ENCODE results near the gene GRB2.
"Not testable (repeated sequence)": the region's sequence is repeated elsewhere in the genome, so short reads cannot be mapped to it uniquely, and the experiment has no call there.

Gene GRB2

DNA sequence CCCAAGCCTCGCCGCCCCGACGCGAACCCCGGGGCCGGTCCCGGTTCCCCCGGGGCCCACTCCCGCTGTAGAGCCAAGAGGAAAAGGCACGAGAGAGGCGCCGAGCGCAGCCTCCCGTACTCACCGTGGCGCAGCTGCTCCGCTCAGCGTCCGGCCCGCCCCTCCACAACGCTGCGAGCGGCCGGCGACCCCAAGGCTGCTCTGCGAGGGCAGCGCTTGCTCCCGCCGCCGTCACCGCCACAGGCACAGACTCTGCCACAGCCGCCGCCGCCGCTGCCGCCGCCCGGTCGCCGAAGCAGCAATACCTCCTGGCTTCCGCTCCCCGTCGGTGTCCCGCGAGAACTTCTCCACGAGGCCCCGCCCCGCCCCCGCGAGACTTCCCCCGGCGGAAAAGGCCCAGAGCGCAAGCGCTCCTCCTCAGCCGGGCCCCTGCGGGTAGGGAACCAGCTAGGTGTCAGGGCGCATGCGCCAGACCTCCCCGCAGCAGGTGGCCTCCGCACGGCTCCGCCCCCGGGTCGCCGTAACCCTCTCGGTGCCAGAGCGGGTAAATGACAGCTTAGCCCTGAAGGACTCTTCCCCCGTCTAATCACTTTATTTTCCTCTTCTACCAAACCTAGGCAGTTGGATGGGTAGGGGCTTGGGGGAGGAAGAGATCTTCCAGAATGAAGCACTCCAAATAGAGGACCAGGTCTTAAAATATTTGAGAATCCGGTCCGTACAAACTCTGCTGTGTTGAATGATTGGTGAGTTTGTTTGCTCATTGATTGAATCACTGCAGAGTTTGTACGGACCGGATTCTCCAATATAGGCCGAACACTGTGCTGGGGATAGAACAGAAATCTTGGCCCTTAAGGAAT is at the start of gene GRB2:
GRB2 (minus strand) TSS at position 314 of the 857 bp plus-strand sequence. CDS start 12,050 bp downstream, outside the sequence.
- peak; percentile 90 for DNase-seq

DNA sequence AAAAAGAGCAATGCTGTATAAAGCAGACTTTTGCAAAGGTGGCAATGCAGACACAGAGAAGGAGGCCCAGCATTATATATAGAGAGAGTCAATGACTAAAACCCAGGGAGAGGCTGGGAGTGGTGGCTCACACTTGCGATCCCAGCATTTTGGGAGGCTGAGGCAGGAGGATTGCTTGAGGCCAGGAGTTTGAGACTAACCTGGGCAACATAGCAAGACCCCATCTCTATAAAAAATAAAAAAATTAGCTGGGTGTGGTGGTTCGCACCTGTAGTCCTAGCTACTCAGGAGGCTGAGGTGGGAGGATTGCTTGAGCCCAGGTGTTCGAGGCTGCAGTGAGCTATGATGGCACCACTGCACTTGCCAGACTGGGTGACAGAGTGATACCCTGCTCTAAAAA is 49.2 kb upstream of the GRB2 start:
- not testable (repeated sequence) for DNase-seq

DNA sequence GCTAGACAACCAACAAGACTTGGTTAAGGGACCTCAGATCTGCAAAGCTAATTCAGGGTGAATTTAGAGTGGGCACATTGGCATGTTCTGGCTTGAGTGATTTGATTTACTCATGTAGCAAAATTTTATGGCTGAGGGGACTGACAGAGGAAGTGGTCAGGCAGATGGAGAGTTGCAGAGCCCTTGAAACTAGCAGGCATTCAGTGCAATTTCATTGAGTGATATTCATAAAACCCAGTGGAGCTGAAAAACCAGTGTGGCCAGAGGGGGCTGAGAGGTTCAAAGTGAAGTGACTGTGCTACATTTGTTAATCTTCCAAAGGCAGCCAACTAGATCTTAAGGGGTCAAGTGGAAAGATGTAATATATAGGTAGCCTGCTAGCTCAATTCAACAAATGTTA is 48.7 kb upstream of the GRB2 start:
- DNase-seq = no peak

DNA sequence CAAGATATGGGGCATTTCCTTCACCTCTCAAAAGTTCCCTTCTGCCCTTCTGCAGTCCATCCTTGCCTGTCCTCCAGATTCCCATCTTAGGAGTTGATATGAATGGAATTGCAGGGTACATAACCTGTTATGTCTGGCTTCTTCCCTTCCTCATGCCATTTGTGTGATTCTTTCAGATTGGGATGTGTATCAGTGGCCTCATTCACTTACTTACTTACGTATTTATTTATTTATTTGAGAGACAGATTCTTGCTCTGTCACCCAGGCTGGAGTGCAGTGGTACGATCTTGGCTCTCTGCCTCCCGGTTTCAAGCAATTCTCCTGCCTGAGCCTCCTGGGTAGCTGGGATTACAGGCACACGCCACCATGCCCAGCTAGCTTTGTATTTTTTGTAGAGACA is 44.8 kb upstream of the GRB2 start:
- no peak for DNase-seq

DNA sequence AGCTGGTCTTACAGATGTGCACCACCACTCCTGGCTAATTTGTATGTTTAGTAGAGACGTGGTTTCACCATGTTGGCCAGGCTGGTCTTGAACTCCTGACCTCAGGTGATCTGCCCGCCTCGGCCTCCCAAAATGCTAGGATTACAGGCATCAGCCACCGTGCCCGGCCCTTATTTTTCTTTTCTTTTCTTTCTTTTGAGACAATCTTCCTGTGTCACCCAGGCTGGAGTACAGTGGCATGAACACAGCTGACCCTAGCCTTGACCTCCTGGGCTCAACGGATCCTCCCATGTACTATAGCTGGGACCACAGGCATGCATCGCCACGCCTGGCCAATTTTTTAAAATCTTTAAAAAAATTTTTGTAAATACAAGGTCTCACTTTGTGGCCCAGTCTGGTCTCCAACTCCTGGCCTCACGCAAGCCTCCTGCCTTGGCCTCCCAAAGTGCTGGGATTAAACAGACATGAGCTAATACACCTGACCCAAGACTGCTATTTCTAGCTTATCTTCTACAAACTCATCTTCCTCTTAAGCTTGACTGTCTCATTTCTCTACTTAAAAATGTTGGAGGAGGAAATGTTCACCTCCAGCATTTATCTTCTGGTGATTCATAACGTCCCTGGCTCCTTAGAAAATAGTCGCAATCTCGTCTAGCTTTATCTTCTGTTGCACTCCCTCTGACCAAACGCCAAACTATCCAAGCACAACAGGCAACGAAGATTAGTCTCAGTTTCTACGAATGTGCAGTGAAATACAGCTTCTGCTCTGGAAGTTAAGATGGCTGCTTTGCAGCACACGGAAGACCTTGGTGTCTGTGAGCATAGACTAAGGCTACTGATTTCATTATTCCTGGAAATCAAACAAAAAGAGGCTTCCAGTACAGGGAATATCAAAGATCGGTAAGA is 42.7 kb upstream of the GRB2 start:
- DNase-seq = no peak

DNA sequence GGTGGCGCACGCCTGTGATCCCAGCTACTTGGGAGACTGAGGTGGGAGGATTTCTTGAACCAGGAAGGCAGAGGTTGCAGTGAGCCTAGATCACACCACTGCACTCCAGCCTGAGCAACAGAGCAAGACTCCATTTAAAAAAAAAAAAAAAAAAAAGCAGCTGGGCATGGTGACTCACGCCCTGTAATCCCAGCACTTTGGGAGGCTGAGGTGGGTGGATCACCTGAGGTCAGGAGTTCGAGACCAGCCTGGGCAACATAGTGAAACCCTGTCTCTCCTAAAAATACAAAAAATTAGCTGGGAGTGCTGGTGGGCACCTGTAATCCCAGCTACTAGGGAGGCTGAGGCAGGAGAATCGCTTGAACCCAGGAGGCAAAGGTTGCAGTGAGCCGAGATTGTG is 40.4 kb upstream of the GRB2 start:
- DNase-seq = not testable (repeated sequence)

DNA sequence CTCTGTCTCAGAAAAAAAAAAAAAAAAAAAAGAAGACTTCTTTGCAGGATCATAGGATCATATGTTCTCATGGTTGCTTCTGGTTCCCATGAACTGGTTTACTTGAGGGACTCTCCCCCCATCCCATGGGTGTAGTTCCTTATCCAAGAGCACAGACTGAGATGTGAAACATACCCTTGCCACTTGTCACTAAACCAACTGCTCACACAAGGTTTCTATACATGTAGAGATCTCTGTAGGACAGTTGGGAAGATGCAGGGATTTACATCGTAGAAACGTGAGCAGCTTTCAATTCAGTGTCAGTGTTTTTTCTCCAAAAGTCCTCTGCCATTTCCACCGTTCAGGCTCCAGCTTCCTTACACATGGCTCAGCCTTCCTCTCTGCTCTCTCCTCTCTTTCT is 39.8 kb upstream of the GRB2 start:
- DNase-seq = no peak

DNA sequence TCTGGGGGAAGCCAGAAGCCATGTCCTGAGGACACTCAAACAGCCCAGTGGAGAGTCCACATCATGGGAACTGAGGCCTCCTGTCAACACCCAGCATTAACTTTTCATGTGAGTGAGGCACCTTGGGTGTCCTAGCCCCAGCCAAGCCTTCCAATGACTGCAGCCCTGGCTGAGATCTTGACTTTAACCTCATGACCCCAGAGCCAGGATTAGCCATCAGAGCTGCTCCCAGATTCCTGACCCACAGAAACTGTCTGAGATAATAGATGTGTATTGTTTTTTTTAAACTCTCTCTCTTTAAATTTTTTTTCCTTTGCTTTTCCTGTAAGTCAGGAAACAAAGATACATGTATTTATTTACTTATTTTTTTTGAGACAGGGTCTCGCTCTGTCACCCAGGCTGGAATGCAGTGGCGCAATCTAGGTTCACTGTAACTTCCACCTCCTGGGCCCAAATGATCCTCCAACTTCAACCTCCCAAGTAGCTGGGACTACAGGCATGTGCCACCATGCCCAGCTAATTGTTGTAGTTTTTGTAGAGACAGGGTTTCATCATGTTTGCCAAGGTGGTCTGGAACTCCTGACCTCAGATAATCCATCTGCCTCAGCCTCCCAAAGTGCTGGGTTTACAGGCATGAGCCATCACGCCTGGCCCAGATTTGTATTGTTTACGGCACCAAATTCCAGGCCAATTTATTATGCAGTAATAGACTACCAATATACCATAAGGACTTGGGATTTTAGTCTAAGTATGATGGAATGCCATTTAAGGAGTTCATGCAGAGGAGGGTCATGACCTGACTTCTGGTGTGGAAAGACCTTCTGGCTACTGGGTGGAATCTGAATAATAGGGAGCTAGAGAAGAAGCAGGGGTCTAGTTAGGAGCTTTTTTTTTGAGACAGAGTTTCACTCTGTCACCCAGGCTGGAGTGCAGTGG is 37.0 kb upstream of the GRB2 start:
- DNase-seq = no peak

DNA sequence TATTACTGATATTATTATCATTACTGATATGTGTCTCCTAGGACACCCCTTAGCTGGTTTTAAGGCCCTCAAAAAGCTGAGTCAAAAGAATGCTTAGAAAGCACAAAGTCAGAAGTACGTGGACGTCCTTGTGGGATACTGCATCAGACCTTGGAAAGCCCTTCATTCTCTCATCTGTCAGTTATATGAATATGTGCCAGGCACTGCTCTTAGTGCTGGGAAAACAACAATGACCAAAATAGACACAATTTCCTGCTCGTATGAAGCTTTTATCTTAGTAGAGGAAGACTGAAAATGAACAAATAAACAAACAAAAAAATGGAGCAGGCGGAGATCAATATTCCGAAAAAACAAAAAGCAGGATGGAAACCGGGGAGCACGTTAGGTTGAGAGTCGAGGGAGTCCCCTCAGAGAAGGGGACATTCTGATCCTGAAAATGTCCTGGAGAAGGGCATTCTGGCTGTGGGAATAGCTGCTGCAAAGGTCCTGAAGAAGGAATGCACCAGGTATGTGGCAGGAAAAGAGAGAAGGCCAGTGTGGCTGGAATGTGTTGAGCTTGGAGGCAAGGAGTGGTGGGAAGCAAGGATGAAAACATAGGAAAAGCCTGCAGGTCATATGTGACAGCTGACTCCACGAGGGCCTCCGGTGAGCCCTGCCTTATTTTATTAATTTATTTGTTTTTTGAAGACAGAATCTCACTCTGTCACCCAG is 35.4 kb upstream of the GRB2 start:
- DNase-seq = no peak

DNA sequence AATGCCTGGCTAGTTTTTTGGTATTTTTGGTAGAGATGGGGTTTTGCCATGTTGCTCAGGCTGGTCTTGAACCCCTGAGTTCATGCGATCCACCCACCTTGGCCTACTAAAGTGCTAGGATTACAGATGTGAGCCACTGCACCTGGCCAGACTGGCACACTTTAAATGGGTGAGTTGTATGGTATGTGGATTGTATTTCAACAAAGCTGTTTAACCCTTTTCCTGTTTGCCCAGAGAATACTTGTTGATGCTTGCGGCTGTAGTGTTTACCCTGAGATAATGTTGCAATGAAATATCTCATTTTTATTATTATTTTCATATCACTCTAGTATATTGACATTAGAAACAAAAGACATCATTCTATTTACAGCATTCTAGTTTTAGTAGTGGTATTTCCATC is 33.8 kb upstream of the GRB2 start:
- no peak for DNase-seq

DNA sequence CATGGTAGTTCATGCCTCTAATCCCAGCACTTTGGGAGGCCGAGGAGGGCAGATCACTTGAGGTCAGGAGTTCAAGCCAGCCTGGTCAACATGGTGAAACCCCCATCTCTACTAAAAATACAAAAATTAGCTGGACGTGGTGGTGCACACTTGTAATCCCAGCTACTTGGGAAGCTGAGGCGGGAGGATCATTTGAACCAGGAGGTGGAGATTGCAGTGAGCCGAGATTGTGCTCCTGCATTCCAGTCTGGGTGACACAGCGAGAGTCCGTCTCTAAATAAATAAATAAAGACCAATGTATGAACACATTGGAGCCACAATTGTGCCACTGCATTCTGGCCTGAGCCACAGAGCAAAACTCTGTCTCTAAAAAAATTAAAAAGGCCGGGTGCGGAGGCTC is 31.9 kb upstream of the GRB2 start:
- not testable (repeated sequence) for DNase-seq

DNA sequence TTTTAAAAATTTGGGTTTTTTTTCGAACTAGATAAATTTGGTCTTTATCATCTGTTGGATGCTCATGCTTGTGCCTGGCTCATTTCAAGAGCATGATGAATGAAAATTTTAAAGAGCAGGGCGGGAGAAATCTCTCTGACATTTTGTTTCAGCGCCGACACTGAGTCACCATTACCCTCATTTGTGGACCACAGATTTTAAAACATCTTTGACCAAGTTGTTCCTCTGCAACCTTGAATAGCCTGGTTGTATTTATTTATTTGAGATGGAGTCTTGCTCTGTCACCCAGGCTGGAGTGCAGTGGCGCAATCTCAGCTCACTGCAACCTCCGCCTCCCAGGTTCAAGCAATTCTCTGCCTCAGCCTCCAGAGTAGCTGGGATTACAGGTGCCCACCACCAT is 29.0 kb upstream of the GRB2 start:
- not testable (repeated sequence) for DNase-seq

DNA sequence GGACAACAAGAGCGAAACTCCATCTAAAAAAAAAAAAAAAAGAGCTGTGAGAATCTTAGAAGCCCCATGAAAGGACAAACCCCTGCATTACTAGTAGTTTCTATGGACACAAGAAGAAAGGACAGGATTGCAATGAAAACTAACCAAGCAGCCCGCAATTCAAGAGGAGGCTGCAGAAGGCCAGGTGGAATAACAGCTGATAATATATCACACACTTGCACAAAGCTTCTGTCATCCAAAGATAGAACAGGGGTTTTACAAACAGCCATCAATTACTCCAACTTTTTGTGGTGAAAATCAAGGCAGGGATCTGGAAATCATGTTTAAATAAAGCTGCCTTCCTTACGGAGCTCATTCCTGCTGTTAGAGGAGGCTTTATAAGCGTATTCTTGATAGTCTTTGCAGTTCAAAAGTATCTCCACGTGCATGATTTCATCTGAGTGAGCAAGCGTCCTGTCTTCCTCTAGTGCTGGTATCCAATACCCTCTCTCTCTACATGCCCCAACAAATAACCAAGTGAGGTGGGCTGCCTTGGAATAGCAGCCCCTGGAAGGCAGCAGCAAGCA is 27.8 kb upstream of the GRB2 start:
- no peak for DNase-seq

DNA sequence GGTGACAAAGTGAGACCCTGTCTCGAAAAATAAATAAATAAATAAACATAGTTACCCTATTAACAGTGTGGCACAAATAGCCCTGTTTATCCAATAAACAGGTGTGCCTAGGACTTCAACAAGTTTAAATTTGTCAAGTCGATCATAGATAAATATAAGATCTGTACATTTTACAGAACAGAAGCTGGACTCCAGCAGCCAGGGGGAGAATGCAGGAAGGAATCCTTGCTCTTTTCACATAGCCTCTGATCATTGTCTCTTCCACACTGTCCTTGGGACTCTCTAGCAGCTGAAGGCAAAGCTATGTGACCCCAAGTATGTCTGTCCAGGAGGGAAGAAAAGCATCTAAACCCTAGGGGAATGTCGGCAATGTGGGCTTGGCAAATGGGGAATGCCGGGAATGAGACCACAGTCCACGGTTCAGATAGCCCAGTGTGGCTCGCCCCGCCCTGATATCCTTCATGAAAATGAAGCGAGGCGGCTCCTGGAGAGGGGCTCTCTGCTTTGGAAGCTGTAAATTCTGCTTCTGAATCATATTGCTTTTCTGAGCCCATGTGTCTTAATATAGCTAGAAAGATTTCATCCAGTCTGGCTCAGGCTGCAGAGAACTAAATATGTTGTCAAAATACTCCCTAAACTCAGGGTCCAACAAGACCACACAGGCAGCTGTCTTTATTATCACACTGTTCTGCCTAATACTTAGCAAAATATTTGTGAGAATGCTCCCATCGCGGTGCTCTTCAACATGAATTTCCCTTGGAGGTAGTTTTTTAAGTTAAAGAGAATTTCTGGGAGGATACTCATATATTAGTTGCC is 24.9 kb upstream of the GRB2 start:
- no peak for DNase-seq

DNA sequence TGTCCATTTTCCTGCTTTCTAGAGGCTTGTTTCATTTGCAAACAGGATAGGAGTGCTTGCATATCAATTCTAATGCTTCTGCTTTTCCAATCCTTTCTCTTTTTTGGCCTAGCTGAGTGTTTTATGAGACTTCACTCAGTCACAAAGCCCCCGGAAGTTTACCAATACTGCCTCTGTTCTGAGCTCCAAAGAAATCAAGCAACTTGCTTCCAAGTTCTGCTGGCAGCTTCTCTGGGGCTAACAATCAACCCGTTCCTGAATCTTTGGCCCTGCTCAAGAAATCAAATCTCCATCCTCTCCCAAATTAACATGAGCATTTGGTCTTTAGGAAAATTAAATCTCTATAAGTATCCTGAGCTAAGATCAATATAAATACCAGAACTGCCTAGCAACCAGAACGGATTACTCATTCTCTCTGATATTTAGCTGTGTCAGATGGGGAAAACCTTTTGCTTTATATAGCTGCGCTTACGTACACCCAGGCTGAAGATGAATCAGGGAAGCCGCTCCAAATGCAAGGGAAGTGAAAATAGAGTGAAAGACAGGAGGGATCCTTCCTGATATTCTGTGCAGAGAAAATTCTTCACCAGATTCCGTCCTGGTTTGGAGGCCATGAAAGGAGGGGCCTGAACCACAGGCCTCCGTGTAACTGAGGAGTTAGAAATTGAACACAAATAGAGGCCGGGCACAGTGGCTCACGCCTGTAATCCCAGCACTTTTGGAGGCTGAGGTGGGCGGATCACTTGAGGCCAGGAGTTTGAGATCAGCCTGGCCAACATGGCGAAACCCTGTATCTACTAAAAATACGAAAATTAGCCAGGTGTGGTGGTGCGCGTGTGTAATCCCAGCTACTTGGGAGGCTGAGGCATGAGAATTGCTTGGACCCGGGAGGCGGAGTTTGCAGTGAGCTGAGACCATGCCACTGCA is 23.3 kb upstream of the GRB2 start:
- DNase-seq = no peak

DNA sequence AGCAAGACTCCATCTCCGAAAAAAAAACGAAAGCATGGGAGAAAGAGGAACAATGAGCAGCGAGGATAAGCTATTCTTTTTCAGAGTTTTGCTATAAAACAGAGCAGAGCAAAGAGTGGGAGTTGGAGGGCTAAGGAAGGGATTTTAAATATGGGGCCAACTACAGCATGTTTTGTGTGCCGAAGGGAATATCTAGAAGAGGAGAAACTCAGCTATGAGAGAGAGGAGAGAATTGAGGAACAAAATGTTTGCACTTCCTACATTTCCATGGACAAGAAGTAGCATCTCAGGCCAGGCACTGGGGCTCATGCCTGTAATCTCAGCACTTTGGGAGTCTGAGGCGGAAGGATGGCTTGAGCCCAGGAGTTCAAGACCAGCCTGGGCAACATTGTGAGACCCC is 13.1 kb upstream of the GRB2 start:
- DNase-seq = no peak

DNA sequence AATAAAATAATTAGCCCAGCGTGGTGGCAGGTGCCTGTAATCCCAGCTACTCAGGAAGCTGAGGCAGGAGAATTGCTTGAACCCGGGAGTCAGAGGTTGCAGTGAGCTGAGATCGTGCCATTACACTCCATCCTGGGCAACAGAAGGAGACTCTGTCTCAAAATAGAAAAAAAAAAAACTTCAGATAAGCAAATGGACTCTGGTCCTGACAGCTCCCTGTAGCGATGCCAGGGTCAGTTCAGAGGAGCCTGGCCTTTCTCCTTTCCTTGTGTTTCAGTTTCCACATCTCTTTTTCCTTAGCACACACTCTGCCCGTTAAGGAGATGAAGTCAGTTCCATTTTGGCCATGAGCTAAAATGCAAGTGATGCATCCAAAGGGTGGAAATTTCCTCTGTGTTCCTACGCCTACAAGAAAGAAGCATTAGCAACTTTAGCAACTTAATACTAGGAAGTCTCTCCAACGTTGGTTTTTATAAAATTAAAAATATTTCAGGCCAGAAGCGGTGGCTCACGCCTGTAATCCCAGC is 11.6 kb upstream of the GRB2 start:
- no peak for DNase-seq

DNA sequence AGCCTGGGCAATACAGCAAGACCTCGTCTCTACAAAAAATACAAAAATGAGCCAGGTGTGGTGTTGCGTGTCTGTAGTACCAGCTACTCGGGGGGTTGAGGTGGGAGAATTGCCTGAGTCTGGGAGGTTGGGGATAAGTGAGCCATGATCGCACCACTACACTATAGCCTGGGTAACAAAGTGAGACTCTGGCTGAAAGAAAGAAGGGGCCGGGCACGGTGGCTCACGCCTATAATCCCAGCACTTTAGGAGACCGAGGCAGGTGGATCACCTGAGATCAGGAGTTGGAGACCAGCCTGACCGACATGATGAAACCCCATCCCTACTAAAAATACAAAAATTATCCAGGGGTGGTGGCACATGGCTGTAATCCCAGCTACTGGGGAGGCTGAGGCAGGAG is 10.5 kb upstream of the GRB2 start:
- no peak for DNase-seq

DNA sequence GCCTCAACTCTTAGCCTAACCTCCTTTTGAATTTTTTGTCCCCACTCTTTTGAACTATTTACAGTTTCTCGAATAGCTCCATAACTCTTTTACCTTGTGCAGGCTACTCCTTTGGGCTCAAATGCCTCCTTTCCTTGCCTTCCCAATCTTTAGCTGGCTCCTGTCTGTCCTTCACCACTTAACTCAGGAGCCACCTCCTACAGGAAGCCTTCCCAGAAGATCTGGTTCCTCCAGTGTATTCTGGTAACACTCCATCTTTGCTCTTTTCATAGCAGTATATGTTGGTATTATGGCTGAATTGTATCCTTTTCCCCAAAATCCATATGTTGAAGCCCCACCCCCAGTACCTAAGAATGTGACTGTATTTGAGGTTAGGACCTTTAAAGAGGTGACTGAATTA is 9.0 kb upstream of the GRB2 start:
- DNase-seq = no peak

Measured in NCI-H2171 treated with DMSO at 0.1 percent for 48 hours (cell line).